H1 (cell line): Measurements from ENCODE around the gene BAZ2B. TPM values are rescaled to one million over a fixed set of nuclear protein-coding genes. Genes with fewer than 3 reads are reported as not detected.

ENCODE experiments used
- EP300 ChIP-seq, 2 experiments: IDR thresholded peaks; 1 replicate in 1 of 2; 2 replicates in 1 of 2; pipeline ENCODE4 v1.6.1; 2011 to 2012; ENCODE audit warnings: low read depth in 2 of 2, low read length in 2 of 2, mild to moderate bottlenecking in 2 of 2, borderline replicate concordance in 1 of 2, inconsistent platforms in 1 of 2, moderate library complexity in 1 of 2
- EZH2 ChIP-seq: fragments of 200-600 bp; sonication (generic); IDR thresholded peaks from 2 replicates; pipeline ENCODE4 v1.7.1; 2012; ENCODE audit warnings: low read depth, mild to moderate bottlenecking, moderate library complexity, low read length, inconsistent platforms; ENCODE audit not compliant: severe bottlenecking
- JUN ChIP-seq: IDR thresholded peaks from 2 replicates; pipeline ENCODE4 v1.6.1; 2011; ENCODE audit warnings: low read depth, mild to moderate bottlenecking, improper control_type of control experiment, low read length
- KDM5A ChIP-seq: fragments of 200-600 bp; IDR thresholded peaks from 2 replicates; pipeline ENCODE4 v1.7.1; 2012; ENCODE audit warnings: mild to moderate bottlenecking, low read length, inconsistent platforms, mixed read lengths
- MAFK ChIP-seq: IDR thresholded peaks from 2 replicates; pipeline ENCODE4 v1.6.1; 2012; ENCODE audit warnings: low read depth, mild to moderate bottlenecking, improper control_type of control experiment, low read length
- NRF1 ChIP-seq: IDR thresholded peaks from 2 replicates; pipeline ENCODE4 v1.6.1; 2011; ENCODE audit warnings: mild to moderate bottlenecking, low read depth, low read length, improper control_type of control experiment
- PHF8 ChIP-seq: fragments of 200-600 bp; sonication (generic); conservative IDR thresholded peaks from 2 replicates; pipeline ENCODE4 v1.7.1; 2012; ENCODE audit warnings: low read depth, mild to moderate bottlenecking, inconsistent platforms, low read length, moderate library complexity
- POLR2AphosphoS5 ChIP-seq: IDR thresholded peaks from 2 replicates; pipeline ENCODE4 v1.6.1; 2011; ENCODE audit warnings: low read depth, low read length
- SP2 ChIP-seq: IDR thresholded peaks from 2 replicates; pipeline ENCODE4 v1.6.1; 2012; ENCODE audit warnings: mild to moderate bottlenecking, low read length, inconsistent platforms
- SP4 ChIP-seq: IDR thresholded peaks from 2 replicates; pipeline ENCODE4 v1.6.1; 2012; ENCODE audit warnings: low read length, inconsistent platforms
- TAF7 ChIP-seq: optimal IDR thresholded peaks from 2 replicates; pipeline ENCODE3; 2011; ENCODE audit warnings: low read depth, mild to moderate bottlenecking, inconsistent platforms, low read length, moderate library complexity, borderline replicate concordance
- TCF12 ChIP-seq: IDR thresholded peaks from 2 replicates; pipeline ENCODE4 v1.6.1; 2011; ENCODE audit warnings: low read depth, mild to moderate bottlenecking, low read length
- polyA plus RNA-seq, 7 experiments: library from polyadenylated mRNA; depleted of rRNA in 3 of 7; stranded (reverse) in 5 of 7; unstranded in 2 of 7; fragments of >200 nt in 5 of 7; fragments of 200-250 nt in 2 of 7; gene quantifications; 1 replicate in 5 of 7; 2 replicates in 1 of 7; 4 replicates in 1 of 7; pipeline versions ENCODE4 v1.2.1 to v1.2.3, GENCODE V29; 2011 to 2013; ENCODE audit warnings: missing spikeins in 2 of 7, mixed read lengths in 2 of 7
- total RNA-seq: library from RNA; stranded (reverse); fragmentation: NEBNext Ultra II Directional; extraction: Animal tissue kit (Norgen Biotek cat#: 25700); gene quantifications from 2 replicates; pipeline ENCODE4 v1.2.1, GENCODE V29; 2021
- TF ChIP-seq, protein P1 (sequence below): fragments of 300-600 bp; sonication (generic); IDR thresholded peaks from 2 replicates; pipeline ENCODE4 v1.7.1; 2012; ENCODE audit warnings: low read length, moderate library complexity, mild to moderate bottlenecking, inconsistent platforms; ENCODE audit not compliant: insufficient replicate concordance

The BAZ2B gene
- total and polyA plus RNA-seq, 2 of the 8 experiments (the other 6 are each of a cell fraction or from before 2014, with no cell fraction given): 15.2 to 46.3 TPM

- TF ChIP-seq, protein P1, sequence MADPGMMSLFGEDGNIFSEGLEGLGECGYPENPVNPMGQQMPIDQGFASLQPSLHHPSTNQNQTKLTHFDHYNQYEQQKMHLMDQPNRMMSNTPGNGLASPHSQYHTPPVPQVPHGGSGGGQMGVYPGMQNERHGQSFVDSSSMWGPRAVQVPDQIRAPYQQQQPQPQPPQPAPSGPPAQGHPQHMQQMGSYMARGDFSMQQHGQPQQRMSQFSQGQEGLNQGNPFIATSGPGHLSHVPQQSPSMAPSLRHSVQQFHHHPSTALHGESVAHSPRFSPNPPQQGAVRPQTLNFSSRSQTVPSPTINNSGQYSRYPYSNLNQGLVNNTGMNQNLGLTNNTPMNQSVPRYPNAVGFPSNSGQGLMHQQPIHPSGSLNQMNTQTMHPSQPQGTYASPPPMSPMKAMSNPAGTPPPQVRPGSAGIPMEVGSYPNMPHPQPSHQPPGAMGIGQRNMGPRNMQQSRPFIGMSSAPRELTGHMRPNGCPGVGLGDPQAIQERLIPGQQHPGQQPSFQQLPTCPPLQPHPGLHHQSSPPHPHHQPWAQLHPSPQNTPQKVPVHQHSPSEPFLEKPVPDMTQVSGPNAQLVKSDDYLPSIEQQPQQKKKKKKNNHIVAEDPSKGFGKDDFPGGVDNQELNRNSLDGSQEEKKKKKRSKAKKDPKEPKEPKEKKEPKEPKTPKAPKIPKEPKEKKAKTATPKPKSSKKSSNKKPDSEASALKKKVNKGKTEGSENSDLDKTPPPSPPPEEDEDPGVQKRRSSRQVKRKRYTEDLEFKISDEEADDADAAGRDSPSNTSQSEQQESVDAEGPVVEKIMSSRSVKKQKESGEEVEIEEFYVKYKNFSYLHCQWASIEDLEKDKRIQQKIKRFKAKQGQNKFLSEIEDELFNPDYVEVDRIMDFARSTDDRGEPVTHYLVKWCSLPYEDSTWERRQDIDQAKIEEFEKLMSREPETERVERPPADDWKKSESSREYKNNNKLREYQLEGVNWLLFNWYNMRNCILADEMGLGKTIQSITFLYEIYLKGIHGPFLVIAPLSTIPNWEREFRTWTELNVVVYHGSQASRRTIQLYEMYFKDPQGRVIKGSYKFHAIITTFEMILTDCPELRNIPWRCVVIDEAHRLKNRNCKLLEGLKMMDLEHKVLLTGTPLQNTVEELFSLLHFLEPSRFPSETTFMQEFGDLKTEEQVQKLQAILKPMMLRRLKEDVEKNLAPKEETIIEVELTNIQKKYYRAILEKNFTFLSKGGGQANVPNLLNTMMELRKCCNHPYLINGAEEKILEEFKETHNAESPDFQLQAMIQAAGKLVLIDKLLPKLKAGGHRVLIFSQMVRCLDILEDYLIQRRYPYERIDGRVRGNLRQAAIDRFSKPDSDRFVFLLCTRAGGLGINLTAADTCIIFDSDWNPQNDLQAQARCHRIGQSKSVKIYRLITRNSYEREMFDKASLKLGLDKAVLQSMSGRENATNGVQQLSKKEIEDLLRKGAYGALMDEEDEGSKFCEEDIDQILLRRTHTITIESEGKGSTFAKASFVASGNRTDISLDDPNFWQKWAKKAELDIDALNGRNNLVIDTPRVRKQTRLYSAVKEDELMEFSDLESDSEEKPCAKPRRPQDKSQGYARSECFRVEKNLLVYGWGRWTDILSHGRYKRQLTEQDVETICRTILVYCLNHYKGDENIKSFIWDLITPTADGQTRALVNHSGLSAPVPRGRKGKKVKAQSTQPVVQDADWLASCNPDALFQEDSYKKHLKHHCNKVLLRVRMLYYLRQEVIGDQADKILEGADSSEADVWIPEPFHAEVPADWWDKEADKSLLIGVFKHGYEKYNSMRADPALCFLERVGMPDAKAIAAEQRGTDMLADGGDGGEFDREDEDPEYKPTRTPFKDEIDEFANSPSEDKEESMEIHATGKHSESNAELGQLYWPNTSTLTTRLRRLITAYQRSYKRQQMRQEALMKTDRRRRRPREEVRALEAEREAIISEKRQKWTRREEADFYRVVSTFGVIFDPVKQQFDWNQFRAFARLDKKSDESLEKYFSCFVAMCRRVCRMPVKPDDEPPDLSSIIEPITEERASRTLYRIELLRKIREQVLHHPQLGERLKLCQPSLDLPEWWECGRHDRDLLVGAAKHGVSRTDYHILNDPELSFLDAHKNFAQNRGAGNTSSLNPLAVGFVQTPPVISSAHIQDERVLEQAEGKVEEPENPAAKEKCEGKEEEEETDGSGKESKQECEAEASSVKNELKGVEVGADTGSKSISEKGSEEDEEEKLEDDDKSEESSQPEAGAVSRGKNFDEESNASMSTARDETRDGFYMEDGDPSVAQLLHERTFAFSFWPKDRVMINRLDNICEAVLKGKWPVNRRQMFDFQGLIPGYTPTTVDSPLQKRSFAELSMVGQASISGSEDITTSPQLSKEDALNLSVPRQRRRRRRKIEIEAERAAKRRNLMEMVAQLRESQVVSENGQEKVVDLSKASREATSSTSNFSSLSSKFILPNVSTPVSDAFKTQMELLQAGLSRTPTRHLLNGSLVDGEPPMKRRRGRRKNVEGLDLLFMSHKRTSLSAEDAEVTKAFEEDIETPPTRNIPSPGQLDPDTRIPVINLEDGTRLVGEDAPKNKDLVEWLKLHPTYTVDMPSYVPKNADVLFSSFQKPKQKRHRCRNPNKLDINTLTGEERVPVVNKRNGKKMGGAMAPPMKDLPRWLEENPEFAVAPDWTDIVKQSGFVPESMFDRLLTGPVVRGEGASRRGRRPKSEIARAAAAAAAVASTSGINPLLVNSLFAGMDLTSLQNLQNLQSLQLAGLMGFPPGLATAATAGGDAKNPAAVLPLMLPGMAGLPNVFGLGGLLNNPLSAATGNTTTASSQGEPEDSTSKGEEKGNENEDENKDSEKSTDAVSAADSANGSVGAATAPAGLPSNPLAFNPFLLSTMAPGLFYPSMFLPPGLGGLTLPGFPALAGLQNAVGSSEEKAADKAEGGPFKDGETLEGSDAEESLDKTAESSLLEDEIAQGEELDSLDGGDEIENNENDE: no peak
- TF ChIP-seq TAF7 (no peak), EZH2 (no peak), PHF8 (no peak), TCF12 (no peak), EP300 (IDR thresholded peaks at IDR 0.05; ENCODE audit: borderline replicate concordance in 1 of 2, low read depth in 2 of 2, low read length in 2 of 2) (no peak), NRF1 (no peak), MAFK (no peak), POLR2AphosphoS5 (no peak), SP4 (no peak), SP2 (no peak), JUN (no peak), KDM5A (no peak)
Observed at GRCh38 chr2:159508140-159508539, 108.2 kb downstream of the BAZ2B start (continued).
